Psoas muscle (tissue), 8 donors: ENCODE results near the gene NIFK. TPM values are rescaled to one million over a fixed set of nuclear protein-coding genes. Genes with fewer than 3 reads are reported as not detected.

Experiments used
- ATAC-seq, 4 donors: fragments of 200-7000 bp; cut with Tn5 transposase; one replicate each; pipeline ENCODE4 v1.9.1; 2020; ENCODE audit warnings: moderate library complexity in 3 of 4, mild to moderate bottlenecking in 2 of 4
- DNase-seq, 2 donors: peaks; one replicate each; pipeline ENCODE4 v3.0.0-alpha.2; 2020
- H3K27ac ChIP-seq: fragments of 200-600 bp; one replicate; pipeline ENCODE4 v1.8.0; 2022
- H3K27me3 ChIP-seq, 3 donors: fragments of 200-600 bp in 1 of 3; one replicate each; pipeline versions ENCODE4 v1.6.1 to v1.8.0; 2013 to 2022; ENCODE audit warnings: low read length in 2 of 3, mild to moderate bottlenecking in 2 of 3, moderate library complexity in 1 of 3; ENCODE audit not compliant: insufficient read depth in 3 of 3
- H3K36me3 ChIP-seq, 2 donors: fragments of 200-600 bp in 1 of 2; one replicate each; pipeline versions ENCODE4 v1.6.1 to v1.8.0; 2013 to 2022; ENCODE audit warnings: low read depth in 1 of 2, mild to moderate bottlenecking in 1 of 2, moderate library complexity in 1 of 2; ENCODE audit not compliant: insufficient read depth in 1 of 2
- H3K4me1 ChIP-seq: fragments of 200-600 bp; one replicate; pipeline ENCODE4 v1.8.0; 2022
- H3K4me3 ChIP-seq: fragments of 200-600 bp; one replicate; pipeline ENCODE4 v1.8.0; 2022; ENCODE audit warnings: mild to moderate bottlenecking
- H3K9me3 ChIP-seq: fragments of 200-600 bp; one replicate; pipeline ENCODE4 v1.8.0; 2022
- WGBS, 3 donors: extraction: QIAGEN DNeasy Blood & Tissue Kit; methylation state at CpG; one replicate each; pipeline versions ENCODE4 v1.1.6 to v1.1.7; 2013; 5-methylcytosine and 5-hydroxymethylcytosine counted together
- intact Hi-C, 2 donors: fragments of 100-400 bp; cut with DNase I; formaldehyde crosslinking; loops; one replicate each; pipeline versions ENCODE4 v1.11.0 to v1.14.2; 2022
- polyA plus RNA-seq, 3 donors: library from polyadenylated mRNA; stranded (reverse); fragments of 200-250 nt; gene quantifications; one replicate each; pipeline ENCODE4 v1.2.3, GENCODE V29; 2013
- total RNA-seq, 4 donors: library from RNA; stranded (reverse); fragmentation: NEBNext Ultra II Directional in 2 of 4; extraction: Animal tissue kit (Norgen Biotek cat#: 25700) in 2 of 4; gene quantifications; one replicate each; pipeline versions ENCODE4 v1.2.1 to v1.2.4, GENCODE V29; 2021 to 2023
- TF ChIP-seq, protein P1 (sequence below): fragments of 200-600 bp; IDR thresholded peaks from one replicate; pipeline ENCODE4 v1.8.0; 2022; ENCODE audit warnings: antibody characterized with exemption
- donor health status: healthy with polysubstance abuse.
- donor health status: DM: no; HTN: no; CAD: no; lungs with moderate emphysema.
- donor health status: Bipolar disorder and iron deficiency.
- donor health status: healthy.
- donor health status: DM: yes; HTN: yes; CAD: no.
- donor health status: DM: no; HTN: no; CAD: no.
- donor health status: DM: no; HTN: no; CAD: no.
- donor health status: DM: yes; HTN: yes; CAD: no.

Gene NIFK
- total and polyA plus RNA-seq, 7 donors: 46.5 to 116 (median 49.2) TPM

- Histone ChIP-seq H3K27ac (no peak overlapping the region), H3K36me3 (no peaks in the 10 kb centered on the region), H3K4me1 (peaks cover 11% of the 10 kb centered on the region), H3K27me3 (no peaks in the 10 kb centered on the region), H3K4me3 (no peak overlapping the region), H3K9me3 (no peaks in the 10 kb centered on the region)
- DNase-seq (no peak), ATAC-seq (no peak)
- TF ChIP-seq, protein P1, sequence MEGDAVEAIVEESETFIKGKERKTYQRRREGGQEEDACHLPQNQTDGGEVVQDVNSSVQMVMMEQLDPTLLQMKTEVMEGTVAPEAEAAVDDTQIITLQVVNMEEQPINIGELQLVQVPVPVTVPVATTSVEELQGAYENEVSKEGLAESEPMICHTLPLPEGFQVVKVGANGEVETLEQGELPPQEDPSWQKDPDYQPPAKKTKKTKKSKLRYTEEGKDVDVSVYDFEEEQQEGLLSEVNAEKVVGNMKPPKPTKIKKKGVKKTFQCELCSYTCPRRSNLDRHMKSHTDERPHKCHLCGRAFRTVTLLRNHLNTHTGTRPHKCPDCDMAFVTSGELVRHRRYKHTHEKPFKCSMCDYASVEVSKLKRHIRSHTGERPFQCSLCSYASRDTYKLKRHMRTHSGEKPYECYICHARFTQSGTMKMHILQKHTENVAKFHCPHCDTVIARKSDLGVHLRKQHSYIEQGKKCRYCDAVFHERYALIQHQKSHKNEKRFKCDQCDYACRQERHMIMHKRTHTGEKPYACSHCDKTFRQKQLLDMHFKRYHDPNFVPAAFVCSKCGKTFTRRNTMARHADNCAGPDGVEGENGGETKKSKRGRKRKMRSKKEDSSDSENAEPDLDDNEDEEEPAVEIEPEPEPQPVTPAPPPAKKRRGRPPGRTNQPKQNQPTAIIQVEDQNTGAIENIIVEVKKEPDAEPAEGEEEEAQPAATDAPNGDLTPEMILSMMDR: no peak
- WGBS, 3 donors: 86 to 92% (median 88%) methylated on average over 11 of the region's 11 CpGs
- intact Hi-C loops: no loop called here
Observed at GRCh38 chr2:121698318-121698930, 38.3 kb downstream of the NIFK start.

GRCh38 chr2:121697108-121697631 lies 39.5 kb downstream of the NIFK start:
- Histone ChIP-seq H3K27me3 (no peaks in the 10 kb centered on the region), H3K36me3 (no peaks in the 10 kb centered on the region), H3K4me1 (peaks cover 11% of the 10 kb centered on the region), H3K4me3 (no peak overlapping the region), H3K9me3 (no peaks in the 10 kb centered on the region), H3K27ac (no peak overlapping the region)
- intact Hi-C loops: no loop called here
- no peak for DNase-seq
- 20 to 30% (median 26%) methylated on average over 4 of the region's 4 CpGs for WGBS, 3 donors
- TF ChIP-seq, protein P1: no peak
- ATAC-seq: no peak

- no peaks in the 10 kb centered on the region for H3K9me3 ChIP-seq
- H3K4me1 ChIP-seq: peaks cover 11% of the 10 kb centered on the region
- WGBS, 3 donors: 68 to 86% (median 76%) methylated on average over 7 of the region's 7 CpGs
- no peak overlapping the region for H3K27ac ChIP-seq
- no peaks in the 10 kb centered on the region for H3K36me3 ChIP-seq
- TF ChIP-seq, protein P1: no peak
- intact Hi-C loops: no loop called here
- H3K4me3 ChIP-seq: no peak overlapping the region
- ATAC-seq (no peak), DNase-seq (no peak)
- H3K27me3 ChIP-seq: no peaks in the 10 kb centered on the region
Observed at GRCh38 chr2:121696410-121696930, 40.2 kb downstream of the NIFK start.

- ATAC-seq: no peak
- WGBS, 3 donors: 52 to 71% (median 59%) methylated on average over 2 of the region's 2 CpGs
- intact Hi-C loops: no loop called here
- Histone ChIP-seq H3K36me3 (no peaks in the 10 kb centered on the region), H3K4me3 (no peak overlapping the region), H3K27me3 (no peaks in the 10 kb centered on the region), H3K27ac (no peak overlapping the region), H3K4me1 (peaks cover 7% of the 10 kb centered on the region), H3K9me3 (no peaks in the 10 kb centered on the region)
- TF ChIP-seq, protein P1: no peak
- no peak for DNase-seq
Observed at GRCh38 chr2:121695171-121695451, 41.6 kb downstream of the NIFK start.
